ENCODE data around the gene SLK.

Gene SLK

GRCh38 chr10:104056619-104057273, 89.8 kb downstream of the SLK start:
- H2AK5ac ChIP-seq (ENCODE audit: low read length) = no peak overlapping the region
- H2BK12ac ChIP-seq (ENCODE audit: low read length) = no peak overlapping the region
- no peaks in the 10 kb centered on the region for H3K79me1 ChIP-seq (ENCODE audit: low read length)
- H3K14ac ChIP-seq (ENCODE audit: low read length) = no peak overlapping the region
- no CpG with 5 or more reads among the region's 14 CpGs for WGBS (ENCODE audit: extremely low coverage, insufficient coverage, insufficient read length)
- H3K9me3 ChIP-seq (ENCODE audit: insufficient read depth, low read depth, low read length) = no peaks in the 10 kb centered on the region
- H3K4me2 ChIP-seq (ENCODE audit: low read length) = no peak overlapping the region
- no peak overlapping the region for H4K12ac ChIP-seq (ENCODE audit: low read depth, low read length)
- no peaks in the 10 kb centered on the region for H3K36me3 ChIP-seq (ENCODE audit: control insufficient read depth in 1 of 2, insufficient read depth in 2 of 2, low read length in 2 of 2)
- no peak overlapping the region for H2BK120ac ChIP-seq (ENCODE audit: insufficient read depth, low read length, poor library complexity)
- H3K79me2 ChIP-seq (ENCODE audit: control insufficient read depth, insufficient read depth, low read length, poor library complexity) = no peaks in the 10 kb centered on the region
- DNase-seq = no peak
- peaks cover 2 to 6% of the 10 kb centered on the region in 2 experiments for H3K4me1 ChIP-seq (ENCODE audit: control insufficient read depth in 1 of 2, insufficient read depth in 2 of 2, low read length in 2 of 2)
- H3K9ac ChIP-seq (ENCODE audit: low read length) = no peak overlapping the region
- no peak overlapping the region for H3K18ac ChIP-seq (ENCODE audit: low read length)
- H3K27ac ChIP-seq (ENCODE audit: low read depth, low read length) = no peak overlapping the region
- H3K4ac ChIP-seq (ENCODE audit: low read depth, low read length) = no peak overlapping the region
- no peak overlapping the region for H4K91ac ChIP-seq (ENCODE audit: low read depth, low read length)
- H4K8ac ChIP-seq (ENCODE audit: low read depth, low read length) = no peak overlapping the region
- no peaks in the 10 kb centered on the region for H3K27me3 ChIP-seq (ENCODE audit: insufficient read depth, low read length)
- no peak overlapping the region for H2AFZ ChIP-seq (ENCODE audit: insufficient read depth, low read length, poor library complexity)
- H2BK5ac ChIP-seq (ENCODE audit: low read depth, low read length, poor library complexity) = no peak overlapping the region
- H3K23ac ChIP-seq (ENCODE audit: low read length) = no peak overlapping the region
- H3K4me3 ChIP-seq (ENCODE audit: low read depth, low read length) = no peak overlapping the region

- Histone ChIP-seq H3K4me1 (ENCODE audit: control insufficient read depth in 1 of 2, insufficient read depth in 2 of 2, low read length in 2 of 2) (peaks cover 4 to 11% of the 10 kb centered on the region in 2 experiments), H3K79me2 (ENCODE audit: control insufficient read depth, insufficient read depth, low read length, poor library complexity) (no peaks in the 10 kb centered on the region), H3K4me2 (ENCODE audit: low read length) (no peak overlapping the region), H3K14ac (ENCODE audit: low read length) (no peak overlapping the region), H2BK12ac (ENCODE audit: low read length) (no peak overlapping the region), H3K9me3 (ENCODE audit: insufficient read depth, low read depth, low read length) (no peaks in the 10 kb centered on the region), H3K18ac (ENCODE audit: low read length) (no peak overlapping the region), H3K79me1 (ENCODE audit: low read length) (no peaks in the 10 kb centered on the region), H2AK5ac (ENCODE audit: low read length) (no peak overlapping the region), H3K9ac (ENCODE audit: low read length) (no peak overlapping the region), H4K12ac (ENCODE audit: low read depth, low read length) (no peak overlapping the region), H3K4ac (ENCODE audit: low read depth, low read length) (no peak overlapping the region), H3K27me3 (ENCODE audit: insufficient read depth, low read length) (no peaks in the 10 kb centered on the region), H2BK120ac (ENCODE audit: insufficient read depth, low read length, poor library complexity) (no peak overlapping the region), H3K4me3 (ENCODE audit: low read depth, low read length) (no peak overlapping the region), H4K91ac (ENCODE audit: low read depth, low read length) (no peak overlapping the region), H4K8ac (ENCODE audit: low read depth, low read length) (no peak overlapping the region), H3K23ac (ENCODE audit: low read length) (no peak overlapping the region), H2AFZ (ENCODE audit: insufficient read depth, low read length, poor library complexity) (no peak overlapping the region), H2BK5ac (ENCODE audit: low read depth, low read length, poor library complexity) (no peak overlapping the region), H3K36me3 (ENCODE audit: control insufficient read depth in 1 of 2, insufficient read depth in 2 of 2, low read length in 2 of 2) (no peaks in the 10 kb centered on the region), H3K27ac (ENCODE audit: low read depth, low read length) (no peak overlapping the region)
- no peak for DNase-seq
- no CpG with 5 or more reads among the region's 6 CpGs for WGBS (ENCODE audit: extremely low coverage, insufficient coverage, insufficient read length)
Measured at GRCh38 chr10:104057717-104058116, 90.8 kb downstream of the SLK start.

- Histone ChIP-seq H2AK5ac (ENCODE audit: low read length) (no peak overlapping the region), H2BK5ac (ENCODE audit: low read depth, low read length, poor library complexity) (no peak overlapping the region), H3K4me1 (ENCODE audit: control insufficient read depth in 1 of 2, insufficient read depth in 2 of 2, low read length in 2 of 2) (peaks cover 4 to 11% of the 10 kb centered on the region in 2 experiments), H3K4me3 (ENCODE audit: low read depth, low read length) (no peak overlapping the region), H3K27me3 (ENCODE audit: insufficient read depth, low read length) (no peaks in the 10 kb centered on the region), H3K4me2 (ENCODE audit: low read length) (no peak overlapping the region), H3K4ac (ENCODE audit: low read depth, low read length) (no peak overlapping the region), H3K36me3 (ENCODE audit: control insufficient read depth in 1 of 2, insufficient read depth in 2 of 2, low read length in 2 of 2) (no peaks in the 10 kb centered on the region), H3K18ac (ENCODE audit: low read length) (no peak overlapping the region), H4K12ac (ENCODE audit: low read depth, low read length) (no peak overlapping the region), H2BK120ac (ENCODE audit: insufficient read depth, low read length, poor library complexity) (no peak overlapping the region), H3K79me2 (ENCODE audit: control insufficient read depth, insufficient read depth, low read length, poor library complexity) (no peaks in the 10 kb centered on the region), H3K14ac (ENCODE audit: low read length) (no peak overlapping the region), H3K27ac (ENCODE audit: low read depth, low read length) (no peak overlapping the region), H3K9me3 (ENCODE audit: insufficient read depth, low read depth, low read length) (no peaks in the 10 kb centered on the region), H3K9ac (ENCODE audit: low read length) (no peak overlapping the region), H2AFZ (ENCODE audit: insufficient read depth, low read length, poor library complexity) (no peak overlapping the region), H4K91ac (ENCODE audit: low read depth, low read length) (no peak overlapping the region), H2BK12ac (ENCODE audit: low read length) (no peak overlapping the region), H4K8ac (ENCODE audit: low read depth, low read length) (no peak overlapping the region), H3K23ac (ENCODE audit: low read length) (no peak overlapping the region), H3K79me1 (ENCODE audit: low read length) (no peaks in the 10 kb centered on the region)
- WGBS (ENCODE audit: extremely low coverage, insufficient coverage, insufficient read length) = no CpG with 5 or more reads among the region's 4 CpGs
- no peak for DNase-seq
Measured at GRCh38 chr10:104059364-104059763, 92.4 kb downstream of the SLK start.

DNA sequence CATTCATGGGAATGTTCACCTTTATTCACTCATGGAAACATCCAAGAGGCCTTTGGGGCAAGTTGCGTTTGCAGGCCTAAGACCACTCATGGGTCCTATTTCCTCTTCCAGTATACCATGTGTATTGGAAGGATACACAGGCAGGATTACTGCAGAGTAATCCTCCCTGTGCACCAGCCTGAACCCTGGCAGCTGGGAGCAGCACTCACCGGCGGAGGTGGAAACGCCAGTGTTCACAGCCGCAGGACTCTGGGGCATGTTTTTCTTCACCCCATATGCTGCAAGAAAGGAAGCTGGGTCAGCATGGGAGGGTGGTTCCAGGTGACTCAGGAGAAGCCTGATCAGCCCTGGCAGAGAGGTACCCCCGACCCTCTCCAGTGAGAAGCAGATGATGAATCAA, 94.3 kb downstream of the SLK start:
- Histone ChIP-seq H2BK12ac (ENCODE audit: low read length) (no peak overlapping the region), H3K27ac (ENCODE audit: low read depth, low read length) (no peak overlapping the region), H3K4me1 (ENCODE audit: control insufficient read depth in 1 of 2, insufficient read depth in 2 of 2, low read length in 2 of 2) (peaks cover 7 to 14% of the 10 kb centered on the region in 2 experiments), H3K27me3 (ENCODE audit: insufficient read depth, low read length) (no peaks in the 10 kb centered on the region), H4K8ac (ENCODE audit: low read depth, low read length) (no peak overlapping the region), H4K91ac (ENCODE audit: low read depth, low read length) (no peak overlapping the region), H4K12ac (ENCODE audit: low read depth, low read length) (no peak overlapping the region), H3K9me3 (ENCODE audit: insufficient read depth, low read depth, low read length) (no peaks in the 10 kb centered on the region), H3K18ac (ENCODE audit: low read length) (no peak overlapping the region), H3K36me3 (ENCODE audit: control insufficient read depth in 1 of 2, insufficient read depth in 2 of 2, low read length in 2 of 2) (no peaks in the 10 kb centered on the region), H3K4ac (ENCODE audit: low read depth, low read length) (no peak overlapping the region), H3K4me2 (ENCODE audit: low read length) (no peak overlapping the region), H2BK120ac (ENCODE audit: insufficient read depth, low read length, poor library complexity) (no peak overlapping the region), H3K23ac (ENCODE audit: low read length) (no peak overlapping the region), H3K9ac (ENCODE audit: low read length) (no peak overlapping the region), H3K4me3 (ENCODE audit: low read depth, low read length) (no peak overlapping the region), H3K79me2 (ENCODE audit: control insufficient read depth, insufficient read depth, low read length, poor library complexity) (no peaks in the 10 kb centered on the region), H2AFZ (ENCODE audit: insufficient read depth, low read length, poor library complexity) (no peak overlapping the region), H2AK5ac (ENCODE audit: low read length) (no peak overlapping the region), H3K14ac (ENCODE audit: low read length) (no peak overlapping the region), H3K79me1 (ENCODE audit: low read length) (no peaks in the 10 kb centered on the region), H2BK5ac (ENCODE audit: low read depth, low read length, poor library complexity) (no peak overlapping the region)
- DNase-seq = no peak
- no CpG with 5 or more reads among the region's 6 CpGs for WGBS (ENCODE audit: extremely low coverage, insufficient coverage, insufficient read length)

Measured in trophoblast cell (in vitro differentiated cells and primary cell).